Spleen (tissue), 11 donors: ENCODE measurements around the gene ERICH3. TPM values are rescaled to one million over a fixed set of nuclear protein-coding genes. Genes with fewer than 3 reads are reported as not detected.

ENCODE experiments used
- DNase-seq: peaks from one replicate; pipeline ENCODE4 v3.0.0-alpha.2; 2020
- H3K27ac ChIP-seq, 8 donors: fragments of 200-600 bp; sonication (generic) in 7 of 8; 1 replicate in 4 of 8; 2 replicates in 4 of 8; pipeline versions ENCODE4 v1.5.0 to v1.8.0; 2016 to 2021; ENCODE audit warnings: inconsistent platforms in 4 of 8, mild to moderate bottlenecking in 4 of 8, moderate library complexity in 1 of 8
- H3K27me3 ChIP-seq, 7 donors: fragments of 200-600 bp; sonication (generic) in 6 of 7; replicated peaks in 1 of 7; 1 replicate in 4 of 7; 2 replicates in 3 of 7; pipeline versions ENCODE4 v1.5.0 to v1.8.0; 2016 to 2021; ENCODE audit warnings: inconsistent platforms in 3 of 7, mild to moderate bottlenecking in 1 of 7
- H3K36me3 ChIP-seq, 6 donors: fragments of 200-600 bp; sonication (generic) in 5 of 6; 1 replicate in 4 of 6; 2 replicates in 2 of 6; pipeline versions ENCODE4 v1.5.0 to v1.8.0; 2016 to 2021; ENCODE audit warnings: inconsistent platforms in 2 of 6
- H3K4me1 ChIP-seq, 6 donors: fragments of 200-600 bp; sonication (generic) in 5 of 6; 1 replicate in 3 of 6; 2 replicates in 3 of 6; pipeline versions ENCODE4 v1.5.0 to v1.8.0; 2016 to 2021; ENCODE audit warnings: inconsistent platforms in 3 of 6
- H3K4me3 ChIP-seq, 8 donors: fragments of 200-600 bp; sonication (generic) in 7 of 8; 1 replicate in 4 of 8; 2 replicates in 4 of 8; pipeline versions ENCODE4 v1.5.0 to v1.8.0; 2016 to 2021; ENCODE audit warnings: inconsistent platforms in 4 of 8, mild to moderate bottlenecking in 4 of 8, moderate library complexity in 2 of 8
- H3K9me3 ChIP-seq, 8 donors: fragments of 200-600 bp; sonication (generic) in 7 of 8; 1 replicate in 4 of 8; 2 replicates in 4 of 8; pipeline versions ENCODE4 v1.5.0 to v1.8.0; 2016 to 2021; ENCODE audit warnings: inconsistent platforms in 4 of 8
- POLR2A ChIP-seq, 3 donors: fragments of 450-650 bp; IDR thresholded peaks; one replicate each; pipeline ENCODE4 v1.5.1; 2017; ENCODE audit warnings: antibody characterized with exemption in 3 of 3, mild to moderate bottlenecking in 1 of 3
- POLR2AphosphoS5 ChIP-seq, 3 donors: sonication (generic); formaldehyde crosslinking; IDR thresholded peaks; one replicate each; pipeline ENCODE4 v1.5.1; 2017; ENCODE audit warnings: antibody characterized with exemption in 3 of 3
- WGBS, 5 donors: extraction: QIAGEN DNeasy Blood & Tissue Kit in 3 of 5; methylation state at CpG; one replicate each; pipeline versions ENCODE4 v1.1.5 to v1.1.7; 2013 to 2018; 5-methylcytosine and 5-hydroxymethylcytosine counted together
- intact Hi-C: fragments of 100-400 bp; cut with DNase I; formaldehyde crosslinking; loops from one replicate; pipeline ENCODE4 v1.15.0; 2023; ENCODE audit warnings: low total_unique reads
- polyA plus RNA-seq, 3 donors: library from polyadenylated mRNA; stranded (reverse); fragments of 200-250 nt; gene quantifications; one replicate each; pipeline ENCODE4 v1.2.1, GENCODE V29; 2013
- total RNA-seq, 7 donors: library from RNA; depleted of rRNA in 3 of 7; stranded (reverse); fragments of >200 nt in 3 of 7; fragmentation: NEBNext Ultra II Directional in 4 of 7; extraction: Animal tissue kit (Norgen Biotek cat#: 25700) in 4 of 7; gene quantifications; one replicate each; pipeline versions ENCODE4 v1.1.0 to v1.2.1, GENCODE V29; 2016 to 2021
- TF ChIP-seq, protein P1 (sequence below), 11 experiments: fragments of 200-600 bp in 7 of 11; fragments of 450-650 bp in 4 of 11; sonication (generic) in 4 of 11; IDR thresholded peaks in 8 of 11; conservative IDR thresholded peaks in 3 of 11; 1 replicate in 7 of 11; 2 replicates in 4 of 11; pipeline versions ENCODE4 v1.4.0 to v1.8.0; 2016 to 2021; ENCODE audit warnings: antibody characterized with exemption in 11 of 11, inconsistent platforms in 4 of 11, mild to moderate bottlenecking in 1 of 11
- donor health status: healthy with polysubstance abuse.
- donor health status: DM: no; HTN: no; CAD: no; lungs with moderate emphysema.
- donor health status: DM: no; HTN: no; CAD: no.
- donor health status: Bipolar disorder and iron deficiency.
- donor health status: healthy.
- donor health status: DM: no; HTN: no; CAD: no.
- donor health status: DM: yes; HTN: yes; CAD: no.

Gene ERICH3
- total and polyA plus RNA-seq, 10 donors, result 0.15 to 0.65 (median 0.35) TPM; not detected in 1

- no peak overlapping the region for H3K27ac ChIP-seq
- intact Hi-C loops, result no loop called here
These were observed 87.2 kb downstream of the ERICH3 start for GRCh38 chr1:74586253-74586897.

DNA sequence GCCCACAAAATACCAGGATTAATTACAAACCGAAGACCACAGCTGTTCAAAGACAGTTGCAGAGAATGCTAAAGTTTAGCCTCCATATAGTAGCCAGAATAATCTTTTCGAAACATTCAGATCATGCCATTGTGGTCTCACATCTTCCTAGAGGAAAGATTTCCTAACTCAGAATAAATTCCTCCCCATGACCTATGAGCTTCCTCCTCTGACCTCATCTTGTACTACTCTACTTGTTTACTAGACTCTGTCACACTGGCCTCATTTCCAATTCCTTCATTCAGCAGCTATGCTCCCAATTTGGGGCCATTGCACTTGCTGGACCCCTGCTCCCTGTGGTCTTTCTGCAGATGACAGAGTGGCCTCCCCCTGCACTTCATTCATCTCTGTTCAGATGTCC, 89.4 kb downstream of the ERICH3 start:
- 58 to 85% (median 76%) methylated on average over 2 of the region's 2 CpGs for WGBS, 5 donors
- DNase-seq, result no peak
- TF ChIP-seq POLR2AphosphoS5 (IDR thresholded peaks at IDR 0.05), result no peak
- TF ChIP-seq, protein P1, sequence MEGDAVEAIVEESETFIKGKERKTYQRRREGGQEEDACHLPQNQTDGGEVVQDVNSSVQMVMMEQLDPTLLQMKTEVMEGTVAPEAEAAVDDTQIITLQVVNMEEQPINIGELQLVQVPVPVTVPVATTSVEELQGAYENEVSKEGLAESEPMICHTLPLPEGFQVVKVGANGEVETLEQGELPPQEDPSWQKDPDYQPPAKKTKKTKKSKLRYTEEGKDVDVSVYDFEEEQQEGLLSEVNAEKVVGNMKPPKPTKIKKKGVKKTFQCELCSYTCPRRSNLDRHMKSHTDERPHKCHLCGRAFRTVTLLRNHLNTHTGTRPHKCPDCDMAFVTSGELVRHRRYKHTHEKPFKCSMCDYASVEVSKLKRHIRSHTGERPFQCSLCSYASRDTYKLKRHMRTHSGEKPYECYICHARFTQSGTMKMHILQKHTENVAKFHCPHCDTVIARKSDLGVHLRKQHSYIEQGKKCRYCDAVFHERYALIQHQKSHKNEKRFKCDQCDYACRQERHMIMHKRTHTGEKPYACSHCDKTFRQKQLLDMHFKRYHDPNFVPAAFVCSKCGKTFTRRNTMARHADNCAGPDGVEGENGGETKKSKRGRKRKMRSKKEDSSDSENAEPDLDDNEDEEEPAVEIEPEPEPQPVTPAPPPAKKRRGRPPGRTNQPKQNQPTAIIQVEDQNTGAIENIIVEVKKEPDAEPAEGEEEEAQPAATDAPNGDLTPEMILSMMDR (IDR thresholded peaks at IDR 0.05 in 8 of 11, conservative IDR thresholded peaks at IDR 0.05 in 3 of 11), result no peak
- Histone ChIP-seq H3K9me3 (no peaks in the 10 kb centered on the region), H3K27ac (no peak overlapping the region), H3K27me3 (no peaks in the 10 kb centered on the region), H3K4me3 (no peak overlapping the region), H3K4me1 (peaks cover 0 to 6% (median 0%) of the 10 kb centered on the region in 6 donors), H3K36me3 (no peaks in the 10 kb centered on the region)
- intact Hi-C loops, result no loop called here

More at GRCh38 chr1:74586253-74586897, 87.2 kb downstream of the ERICH3 start:
- Histone ChIP-seq H3K4me1 (no peaks in the 10 kb centered on the region), H3K27me3 (no peaks in the 10 kb centered on the region), H3K4me3 (peak overlapping the region in 4 of 8 donors; percentile 5 to 54 (median 18)), H3K36me3 (no peaks in the 10 kb centered on the region), H3K9me3 (no peaks in the 10 kb centered on the region)
- no peak for TF ChIP-seq POLR2A (IDR thresholded peaks at IDR 0.05)
- TF ChIP-seq, protein P1 (IDR thresholded peaks at IDR 0.05 in 8 of 11, conservative IDR thresholded peaks at IDR 0.05 in 3 of 11), result no peak
- TF ChIP-seq POLR2AphosphoS5 (IDR thresholded peaks at IDR 0.05), result no peak
- WGBS, 5 donors, result 52 to 72% (median 56%) methylated on average over 4 of the region's 4 CpGs
- no peak for DNase-seq

- intact Hi-C loops, result no loop called here
- no peak for DNase-seq
These were observed 90.2 kb downstream of the ERICH3 start for GRCh38 chr1:74583397-74583796.

DNA sequence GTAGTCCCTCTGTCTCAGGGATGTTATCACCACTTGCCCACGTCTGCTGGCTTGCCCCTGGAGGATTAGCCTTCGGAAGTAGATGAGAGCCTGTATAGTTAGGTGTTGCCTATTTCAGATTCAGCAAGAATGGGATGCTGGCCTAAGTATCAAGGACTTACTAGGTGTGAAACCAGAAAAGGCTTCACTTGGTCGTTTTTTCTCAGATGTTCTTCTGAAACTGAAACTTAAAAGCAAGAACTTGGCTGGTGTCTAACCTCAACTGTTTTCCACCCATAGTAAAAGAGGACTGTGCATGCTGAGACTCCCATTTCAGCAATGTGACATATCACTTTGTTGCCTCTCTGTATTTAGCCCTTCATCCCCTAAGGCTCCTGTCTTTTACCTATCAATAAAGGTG, 94.2 kb downstream of the ERICH3 start:
- Histone ChIP-seq H3K27me3 (no peaks in the 10 kb centered on the region), H3K36me3 (no peaks in the 10 kb centered on the region), H3K9me3 (no peaks in the 10 kb centered on the region), H3K4me3 (no peak overlapping the region), H3K27ac (no peak overlapping the region), H3K4me1 (peaks cover 0 to 6% (median 0%) of the 10 kb centered on the region in 6 donors)
- intact Hi-C loops, result no loop called here
- DNase-seq, result no peak
- 48 to 65% (median 54%) methylated on average over 3 of the region's 3 CpGs for WGBS, 5 donors
- TF ChIP-seq POLR2AphosphoS5 (IDR thresholded peaks at IDR 0.05) (no peak), POLR2A (IDR thresholded peaks at IDR 0.05) (no peak)
- TF ChIP-seq, protein P1 (IDR thresholded peaks at IDR 0.05 in 8 of 11, conservative IDR thresholded peaks at IDR 0.05 in 3 of 11), result no peak

More at GRCh38 chr1:74583397-74583796, 90.2 kb downstream of the ERICH3 start:
- Histone ChIP-seq H3K4me1 (peaks cover 0 to 6% (median 0%) of the 10 kb centered on the region in 6 donors), H3K4me3 (no peak overlapping the region), H3K9me3 (no peaks in the 10 kb centered on the region), H3K27me3 (no peaks in the 10 kb centered on the region), H3K36me3 (no peaks in the 10 kb centered on the region), H3K27ac (no peak overlapping the region)
- TF ChIP-seq, protein P1 (IDR thresholded peaks at IDR 0.05 in 8 of 11, conservative IDR thresholded peaks at IDR 0.05 in 3 of 11), result no peak
- TF ChIP-seq POLR2AphosphoS5 (IDR thresholded peaks at IDR 0.05), result no peak
- no peak for TF ChIP-seq POLR2A (IDR thresholded peaks at IDR 0.05)
- WGBS, 5 donors, result 82 to 95% (median 88%) methylated on average over 3 of the region's 3 CpGs
